T47D (cell line): Measurements from ENCODE around the gene ZNF584.
"Not testable (repeated sequence)": the region's sequence is repeated elsewhere in the genome, so short reads cannot be mapped to it uniquely, and the experiment has no call there.

Experiments
- DNase-seq, 2 experiments: peaks; one replicate each; pipeline versions ENCODE4 v3.0.0 to v3.0.0-alpha.2; 2011 to 2012; ENCODE audit warnings: low read depth in 1 of 2, low spot score in 1 of 2
- JUND ChIP-seq: IDR thresholded peaks from 2 replicates; pipeline ENCODE4 v1.6.1; 2012; ENCODE audit warnings: low read depth
- in situ Hi-C: cut with HindIII; loops from 2 replicates; pipeline ENCODE4 v1.10.0; 2016; ENCODE audit warnings: low sequenced_read_pairs, low pct_unique_long_range_greater_than_20kb

Gene ZNF584

DNA sequence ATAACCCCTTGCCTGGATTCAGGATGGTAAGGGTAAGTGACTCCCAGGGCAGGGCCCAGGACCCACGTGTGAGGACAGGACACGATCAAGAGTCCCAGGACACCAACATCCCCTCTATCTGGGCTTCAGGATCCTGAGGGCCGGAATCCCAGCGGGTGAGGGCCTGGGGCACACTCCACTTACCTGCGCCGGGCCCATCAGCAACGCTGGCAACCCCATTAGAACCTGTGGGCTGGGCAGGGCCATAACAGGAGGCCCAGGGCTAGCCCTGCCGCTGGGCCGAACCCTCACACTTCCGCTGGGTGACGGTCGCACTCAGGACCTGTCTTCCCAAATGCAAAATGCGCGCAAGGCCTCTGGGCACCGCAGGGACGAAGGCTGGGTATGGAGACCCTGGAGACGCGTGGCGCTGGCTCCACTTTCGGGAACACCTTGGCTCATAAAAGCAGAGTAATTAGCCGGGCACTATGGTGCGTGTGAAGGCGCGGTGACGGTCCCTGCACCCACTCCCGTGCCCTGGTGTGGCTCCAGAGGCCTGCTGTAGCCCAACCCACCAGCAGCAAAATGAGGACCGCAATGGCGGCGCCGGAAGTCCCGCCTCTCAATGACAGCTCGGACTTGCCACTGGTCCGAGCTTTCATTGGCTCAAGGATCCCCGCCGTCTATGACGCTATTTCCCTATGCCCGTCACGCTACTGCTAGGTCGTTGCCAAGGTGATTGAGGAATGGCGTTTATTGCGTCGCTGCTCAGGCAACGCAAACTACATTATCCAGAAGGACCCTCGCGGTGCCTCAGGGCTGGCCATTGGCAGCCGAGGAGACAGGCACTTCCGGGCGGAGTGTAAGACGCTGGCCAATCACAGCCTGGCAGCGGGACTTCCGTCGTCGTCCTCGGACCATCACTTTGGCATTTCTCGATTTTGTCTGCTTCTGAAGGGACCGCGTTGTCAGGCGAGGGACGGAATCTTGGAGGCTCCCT is 31.4 kb downstream of the ZNF584 start, which contains the start of gene ZNF132:
Gene ZNF132, minus strand, starts transcription at position 578 of the 979 bp plus-strand sequence. Its CDS starts 332 bp downstream, at position 246.
- DNase-seq = no peak
- in situ Hi-C loops = no loop called here
- TF ChIP-seq JUND = no peak

GRCh38 chr19:58440556-58440955 is 32.1 kb downstream of the ZNF584 start:
- in situ Hi-C loops = no loop called here
- TF ChIP-seq JUND = no peak
- DNase-seq = no peak

GRCh38 chr19:58442986-58443385 is 34.5 kb downstream of the ZNF584 start:
- DNase-seq, in situ Hi-C loops: not testable (repeated sequence)

- in situ Hi-C loops, DNase-seq: not testable (repeated sequence)
Measured at GRCh38 chr19:58448860-58449259, 40.4 kb downstream of the ZNF584 start.

DNA sequence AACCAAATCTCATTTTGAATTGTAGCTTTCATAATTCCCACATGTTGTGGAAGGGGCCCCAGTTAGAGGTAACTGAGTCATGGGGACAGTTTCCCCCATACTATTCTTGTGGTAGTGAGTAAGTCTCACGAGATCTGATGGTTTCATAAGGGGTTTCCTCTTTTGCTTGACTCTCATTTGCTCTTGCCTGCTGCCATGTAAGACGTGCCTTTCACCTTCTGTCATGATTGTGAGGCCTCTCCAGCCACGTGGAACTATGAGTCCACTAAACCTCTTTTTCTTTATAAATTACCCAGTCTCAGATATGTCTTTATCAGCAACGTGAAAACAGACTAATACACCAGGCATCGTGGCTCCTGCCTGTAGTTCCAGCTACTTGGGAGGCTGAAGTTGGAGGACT is 41.5 kb downstream of the ZNF584 start:
- in situ Hi-C loops = not testable (repeated sequence)

DNA sequence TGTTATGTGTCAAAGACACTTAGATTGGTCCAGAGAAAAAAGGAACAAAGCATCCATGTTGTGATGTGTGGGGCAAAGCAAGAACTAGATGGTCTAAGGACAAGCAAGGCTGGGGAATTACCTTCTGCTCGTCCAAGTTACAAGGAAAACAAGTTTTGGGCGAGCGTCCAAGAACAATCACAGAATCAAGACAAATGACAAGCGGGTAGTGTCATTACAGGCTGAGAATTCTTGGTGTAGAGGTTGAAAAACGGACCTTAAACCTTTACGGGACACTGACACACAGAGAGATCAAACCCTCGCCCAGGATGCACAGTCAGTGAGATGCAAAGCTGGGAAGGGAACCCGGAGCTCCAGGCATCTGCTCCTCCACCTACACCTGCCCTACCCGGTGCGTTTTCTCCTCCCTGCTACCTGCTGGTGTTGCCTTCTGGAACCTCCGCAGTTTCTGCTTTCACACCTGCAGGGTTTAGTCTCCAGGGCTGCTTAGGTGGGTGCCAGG is 42.5 kb downstream of the ZNF584 start:
- DNase-seq = peak in 1 of 2 experiments; percentile 43
- TF ChIP-seq JUND = no peak
- in situ Hi-C loops = no loop called here

More for the DNA sequence above, 41.5 kb downstream of the ZNF584 start:
- DNase-seq = not testable (repeated sequence)

- DNase-seq = peak; percentile 89 to 96
- in situ Hi-C loops = no loop called here
- TF ChIP-seq JUND = no peak
Measured at GRCh38 chr19:58451358-58452101, 43.1 kb downstream of the ZNF584 start, which contains the start of gene ZNF324B. Gene ZNF324B, plus strand, starts transcription at chr19:58451622. Its CDS starts 2,080 bp downstream, at chr19:58453702.

- no peak for DNase-seq
- no peak for TF ChIP-seq JUND
- in situ Hi-C loops = no loop called here
Measured at GRCh38 chr19:58453743-58454142, 45.3 kb downstream of the ZNF584 start.

GRCh38 chr19:58455306-58455705 is 46.9 kb downstream of the ZNF584 start:
- in situ Hi-C loops = no loop called here
- no peak for TF ChIP-seq JUND
- DNase-seq = no peak

GRCh38 chr19:58456111-58456510 is 47.7 kb downstream of the ZNF584 start:
- DNase-seq = no peak
- TF ChIP-seq JUND = no peak
- in situ Hi-C loops = no loop called here

- in situ Hi-C loops = no loop called here
- DNase-seq = no peak
- no peak for TF ChIP-seq JUND
Measured at GRCh38 chr19:58460039-58460438, 51.6 kb downstream of the ZNF584 start.

- in situ Hi-C loops = no loop called here
- TF ChIP-seq JUND = no peak
- no peak for DNase-seq
Measured at GRCh38 chr19:58466089-58466759, 57.8 kb downstream of the ZNF584 start.
